22Rv1 (cell line): ENCODE measurements around the gene KIF22.

Experiments
- ZFX ChIP-seq: fragments of 450-650 bp; IDR thresholded peaks from 2 replicates; pipeline ENCODE4 v1.6.1; 2017; ENCODE audit warnings: antibody characterized with exemption, borderline replicate concordance
- TF ChIP-seq, protein P1 (sequence below): fragments of 450-650 bp; IDR thresholded peaks from 2 replicates; pipeline ENCODE4 v1.5.1; 2017; ENCODE audit warnings: mild to moderate bottlenecking

DNA sequence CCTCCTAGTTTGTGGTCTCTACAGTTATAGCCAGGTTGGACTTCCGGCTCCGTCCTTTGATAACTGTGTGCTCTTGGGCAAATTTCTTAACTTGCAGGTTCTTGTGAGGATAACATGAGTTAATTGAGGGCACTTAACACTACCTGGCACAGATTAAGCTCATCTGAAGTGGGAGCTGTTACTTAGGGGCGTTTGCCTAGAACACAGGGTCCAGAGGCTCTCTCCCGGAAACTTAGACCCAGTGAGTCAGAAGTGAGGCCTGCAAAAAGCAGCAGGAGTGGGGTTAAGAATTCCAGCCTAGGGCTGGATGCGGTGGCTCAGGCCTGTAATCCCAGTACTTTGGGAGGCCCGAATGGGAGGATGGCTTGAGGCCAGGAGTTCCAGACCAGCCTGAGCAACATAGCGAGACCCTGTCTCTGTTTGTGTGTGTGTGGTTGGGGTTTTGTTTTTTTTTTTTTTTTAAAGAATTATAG lies 31.1 kb downstream of the KIF22 start:
- TF ChIP-seq, protein P1, sequence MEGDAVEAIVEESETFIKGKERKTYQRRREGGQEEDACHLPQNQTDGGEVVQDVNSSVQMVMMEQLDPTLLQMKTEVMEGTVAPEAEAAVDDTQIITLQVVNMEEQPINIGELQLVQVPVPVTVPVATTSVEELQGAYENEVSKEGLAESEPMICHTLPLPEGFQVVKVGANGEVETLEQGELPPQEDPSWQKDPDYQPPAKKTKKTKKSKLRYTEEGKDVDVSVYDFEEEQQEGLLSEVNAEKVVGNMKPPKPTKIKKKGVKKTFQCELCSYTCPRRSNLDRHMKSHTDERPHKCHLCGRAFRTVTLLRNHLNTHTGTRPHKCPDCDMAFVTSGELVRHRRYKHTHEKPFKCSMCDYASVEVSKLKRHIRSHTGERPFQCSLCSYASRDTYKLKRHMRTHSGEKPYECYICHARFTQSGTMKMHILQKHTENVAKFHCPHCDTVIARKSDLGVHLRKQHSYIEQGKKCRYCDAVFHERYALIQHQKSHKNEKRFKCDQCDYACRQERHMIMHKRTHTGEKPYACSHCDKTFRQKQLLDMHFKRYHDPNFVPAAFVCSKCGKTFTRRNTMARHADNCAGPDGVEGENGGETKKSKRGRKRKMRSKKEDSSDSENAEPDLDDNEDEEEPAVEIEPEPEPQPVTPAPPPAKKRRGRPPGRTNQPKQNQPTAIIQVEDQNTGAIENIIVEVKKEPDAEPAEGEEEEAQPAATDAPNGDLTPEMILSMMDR: no peak
- no peak for TF ChIP-seq ZFX
